HG03432 (cell line): Measurements from ENCODE around the gene WDR5.

Experiments used
- ATAC-seq: cut with Tn5 transposase; IDR thresholded peaks from one replicate; pipeline ENCODE4 v1.9.1; 2021; ENCODE audit warnings: mild to moderate bottlenecking, moderate library complexity; ENCODE audit not compliant: unreplicated experiment

Gene WDR5

DNA sequence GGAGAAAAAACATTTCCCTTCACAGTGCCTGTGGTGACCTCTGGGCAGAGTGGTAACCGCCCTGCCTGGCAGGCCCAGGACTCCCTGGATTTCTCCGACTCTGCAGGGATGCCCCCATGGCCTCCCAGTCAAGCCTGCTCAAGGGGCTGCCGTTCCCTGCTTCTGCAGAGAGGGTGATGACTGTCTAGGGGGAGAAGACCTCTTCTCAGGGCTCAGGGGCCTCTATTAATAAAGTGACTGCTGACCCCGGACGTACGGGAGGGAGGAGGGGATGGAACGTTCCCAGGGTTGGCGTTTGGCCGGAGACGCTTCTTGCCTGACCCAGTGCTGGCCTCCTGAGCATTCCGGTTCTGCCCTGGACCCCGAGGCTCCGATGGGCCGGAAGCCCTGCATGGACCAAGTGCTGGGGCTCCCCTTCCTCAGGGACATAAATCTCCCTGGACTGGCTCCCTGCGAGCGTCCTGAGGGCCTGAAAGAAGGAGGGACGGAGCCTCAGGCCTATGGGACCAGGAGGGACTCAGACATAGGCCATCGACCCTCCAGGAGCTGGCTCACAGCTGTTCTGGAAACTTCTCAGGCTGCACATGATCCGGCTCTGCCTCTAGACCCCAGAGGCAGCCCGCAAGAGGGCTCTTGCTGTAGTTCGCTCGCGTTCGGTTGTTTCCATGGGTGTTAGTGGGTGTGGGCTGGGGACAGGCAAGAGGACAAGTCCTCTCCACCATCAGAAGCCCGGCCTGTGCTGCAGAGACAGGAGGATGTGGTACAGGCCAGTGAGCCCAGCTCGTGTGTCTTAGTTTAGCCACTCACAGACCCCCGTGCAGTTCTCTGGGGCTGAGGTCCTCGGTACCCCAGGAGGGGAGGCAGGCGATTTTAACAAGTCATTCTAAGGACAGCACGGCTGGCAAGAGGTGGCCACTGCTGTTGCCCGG is 36.6 kb downstream of the WDR5 start:
- ATAC-seq = no peak

DNA sequence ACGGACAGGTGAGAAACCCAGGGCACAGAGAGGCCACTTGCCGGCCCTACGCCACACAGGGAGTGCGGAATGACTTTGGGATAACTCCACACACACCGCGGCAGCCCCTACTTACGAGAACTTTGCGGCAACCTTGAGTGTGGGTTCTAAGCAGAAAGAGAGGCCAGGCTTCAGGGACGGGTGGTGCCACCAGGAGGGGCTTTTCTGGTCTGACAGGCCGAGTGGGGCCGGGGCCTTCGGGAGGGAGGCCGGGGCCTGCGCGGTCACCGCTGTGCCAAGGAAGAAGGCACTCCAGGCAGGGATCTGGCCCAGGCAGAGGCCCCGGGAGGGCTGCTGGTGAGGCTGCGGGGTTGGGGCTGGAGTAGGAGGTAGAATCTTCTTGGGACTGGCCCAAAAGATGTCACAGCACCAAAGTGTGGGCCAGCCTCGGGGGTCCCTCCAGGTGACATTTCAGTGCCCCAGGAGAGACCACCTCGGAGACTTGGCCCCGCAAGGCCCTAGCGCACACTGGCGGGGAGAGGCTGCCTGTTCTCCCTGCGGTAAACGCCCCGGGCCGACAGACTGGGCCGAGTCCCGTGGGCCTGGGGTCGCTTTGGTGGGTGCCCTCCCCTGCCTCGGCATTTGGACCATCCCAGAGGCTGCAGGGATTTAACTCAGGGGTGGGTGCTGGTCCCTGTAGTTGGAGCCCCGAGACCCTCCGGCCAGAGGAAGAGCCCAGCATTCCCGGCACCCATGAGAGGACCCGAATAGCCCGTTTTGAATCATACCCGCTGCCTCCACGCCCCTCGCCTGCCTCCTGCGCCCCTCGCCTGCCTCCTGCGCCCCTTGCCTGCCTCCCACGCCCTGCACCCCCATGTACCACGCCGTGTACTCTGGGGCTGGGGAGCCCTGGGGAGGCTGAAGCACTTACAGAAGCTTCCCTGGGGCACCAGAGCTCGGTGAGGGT is 37.5 kb downstream of the WDR5 start:
- no peak for ATAC-seq

DNA sequence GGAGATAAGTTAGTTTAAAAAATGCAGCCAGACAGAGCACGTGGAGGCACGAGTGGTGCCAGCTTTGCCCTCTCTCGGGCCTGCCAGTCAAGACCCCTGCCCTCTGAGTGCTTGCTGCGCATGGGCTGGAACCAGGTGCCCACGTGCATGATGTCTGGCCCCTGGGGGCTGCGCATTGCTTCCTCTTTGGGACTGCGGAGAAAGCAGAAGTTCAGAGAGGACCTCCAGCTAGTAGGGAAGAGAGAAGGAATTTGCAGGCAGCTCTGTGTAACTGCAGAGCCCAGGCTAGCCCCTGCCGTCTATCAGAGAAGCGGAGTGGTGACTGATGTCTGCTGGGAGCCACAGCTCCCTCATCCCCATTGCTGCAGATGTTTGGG is 38.2 kb downstream of the WDR5 start:
- no peak for ATAC-seq

DNA sequence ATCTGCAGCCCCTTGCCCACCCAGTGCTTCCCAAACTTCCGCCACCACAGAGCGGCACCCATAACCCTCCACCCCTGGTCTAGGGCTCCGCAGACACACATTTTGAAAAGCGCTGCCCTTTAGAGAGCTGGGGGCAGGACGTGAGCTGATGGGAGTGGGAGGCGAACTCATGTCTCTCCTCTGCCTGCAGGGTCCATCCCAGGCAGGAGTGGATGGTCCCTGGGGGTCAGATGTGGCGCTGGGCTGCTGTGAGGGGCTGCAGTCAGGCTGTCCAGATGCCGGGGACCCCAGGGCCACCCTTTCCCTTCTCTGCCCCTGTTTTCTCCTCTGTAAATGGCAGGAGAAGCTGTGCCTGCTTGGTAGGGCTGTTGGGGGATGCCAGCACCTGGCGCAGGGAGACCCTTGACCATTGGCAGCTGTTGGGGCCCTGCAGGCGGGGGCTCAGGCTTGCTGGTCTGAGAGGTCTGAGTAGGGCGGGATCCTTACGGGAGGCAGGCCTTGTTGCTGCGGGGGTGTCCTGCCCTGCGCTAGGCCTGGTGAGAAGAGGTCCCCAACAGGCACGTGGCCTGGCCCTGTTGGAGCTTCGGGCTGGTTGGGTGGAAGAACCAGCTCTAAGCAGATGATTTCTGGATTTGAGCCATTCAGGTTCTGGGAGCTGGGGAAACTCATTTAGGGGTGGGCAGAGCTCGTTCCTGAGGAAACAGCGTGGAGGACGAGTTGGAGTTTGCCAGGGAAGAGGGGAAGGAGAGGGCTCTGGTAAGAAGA is 38.8 kb downstream of the WDR5 start:
- ATAC-seq = no peak

DNA sequence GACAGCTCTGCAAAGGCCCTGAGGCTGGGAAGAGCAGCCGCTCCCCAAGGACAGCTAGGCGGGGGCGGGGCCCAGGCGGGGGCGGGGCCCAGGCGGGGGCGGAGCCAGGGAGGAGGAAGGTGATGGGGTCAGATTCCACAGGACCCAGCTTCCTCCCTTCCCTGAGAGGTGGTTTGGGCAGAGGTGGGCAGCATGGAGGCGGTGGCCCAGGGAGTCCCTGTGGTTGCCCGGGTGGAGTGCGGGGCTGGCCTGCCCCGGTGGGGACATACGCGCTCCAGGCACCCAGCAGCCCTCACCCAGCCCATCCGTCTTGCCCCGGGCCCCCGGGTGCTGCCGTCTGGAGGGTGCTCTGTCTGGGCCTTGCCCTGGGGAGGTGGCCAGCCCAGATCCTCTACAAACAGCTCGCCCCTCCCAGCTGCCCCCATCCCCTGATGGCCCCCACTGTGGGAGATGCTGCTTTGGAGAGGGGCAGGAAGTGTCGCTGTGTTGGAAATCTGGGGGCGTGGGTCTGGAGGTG is 39.5 kb downstream of the WDR5 start:
- no peak for ATAC-seq

DNA sequence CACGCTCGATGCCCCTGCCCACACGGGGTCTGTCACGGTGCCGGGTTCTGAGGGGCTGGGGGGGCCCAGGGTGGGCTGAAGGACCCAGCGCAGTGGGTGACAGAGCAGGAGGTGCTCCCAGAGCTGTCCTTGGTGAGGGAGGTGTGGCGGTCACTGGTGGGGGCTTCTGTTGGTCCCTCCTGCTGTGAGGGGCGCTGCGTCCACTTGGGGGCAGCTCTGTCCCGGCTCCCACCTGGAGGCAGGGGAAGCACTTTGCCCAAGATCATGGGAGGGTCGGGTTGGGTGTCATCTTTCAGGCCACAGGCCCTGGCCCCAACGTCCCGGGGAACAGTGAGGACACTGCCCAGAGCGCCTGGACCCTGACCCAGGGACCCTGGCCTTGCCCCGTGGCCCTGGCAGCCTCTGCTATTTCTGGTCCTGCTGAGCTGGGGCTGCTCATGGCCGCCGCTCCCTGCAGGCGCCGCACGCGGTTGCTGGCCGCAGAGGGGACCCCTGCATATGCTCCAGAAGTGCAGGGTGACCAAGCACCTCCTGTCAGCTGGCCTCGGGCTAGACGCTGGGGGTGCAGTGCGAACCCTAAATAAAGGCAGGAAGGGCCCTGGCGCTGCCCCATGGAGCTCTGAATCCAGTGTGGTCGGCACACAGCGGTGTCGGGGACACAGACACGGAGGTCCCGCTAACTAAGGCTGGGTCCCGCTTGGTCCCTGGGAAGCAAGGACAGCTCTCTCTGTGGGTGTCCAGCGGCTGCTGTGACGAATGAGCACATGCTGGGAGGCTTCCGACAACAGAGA is 40.1 kb downstream of the WDR5 start:
- ATAC-seq = no peak

DNA sequence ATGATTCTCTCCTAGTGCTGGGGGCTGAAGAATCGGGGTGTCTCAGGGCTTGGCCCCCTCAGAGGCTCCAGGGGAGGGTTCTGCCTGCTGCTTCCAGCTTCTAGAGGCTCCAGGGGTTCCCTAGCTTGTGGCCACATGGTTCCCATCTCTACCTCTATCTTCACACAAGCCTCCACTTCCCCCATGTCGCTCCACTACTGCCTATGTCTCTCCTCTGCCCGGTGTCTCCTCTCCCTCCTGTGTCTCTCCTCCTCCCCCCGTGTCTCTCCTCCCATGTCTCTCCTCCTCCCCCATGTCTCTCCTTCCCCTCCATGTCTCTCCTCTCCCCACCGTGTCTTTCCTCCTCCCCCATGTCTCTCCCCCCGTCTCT is 40.7 kb downstream of the WDR5 start:
- no peak for ATAC-seq

DNA sequence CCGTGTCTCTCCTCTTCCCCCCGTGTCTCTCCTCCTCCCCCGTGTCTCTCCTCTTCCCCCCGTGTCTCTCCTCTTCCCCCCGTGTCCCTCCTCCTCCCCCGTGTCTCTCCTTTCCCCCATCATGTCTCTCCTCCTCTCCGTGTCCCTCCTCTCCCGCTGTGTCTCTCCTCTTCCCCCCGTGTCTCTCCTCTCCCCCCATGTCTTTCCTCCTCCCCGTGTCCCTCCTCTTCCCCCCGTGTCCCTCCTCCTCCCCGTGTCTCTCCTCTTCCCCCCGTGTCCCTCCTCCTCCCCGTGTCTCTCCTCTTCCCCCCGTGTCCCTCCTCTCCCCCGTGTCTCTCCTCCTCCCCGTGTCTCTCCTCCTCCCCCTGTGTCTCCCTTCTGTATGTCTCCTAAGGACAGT is 41.3 kb downstream of the WDR5 start:
- ATAC-seq = no peak

DNA sequence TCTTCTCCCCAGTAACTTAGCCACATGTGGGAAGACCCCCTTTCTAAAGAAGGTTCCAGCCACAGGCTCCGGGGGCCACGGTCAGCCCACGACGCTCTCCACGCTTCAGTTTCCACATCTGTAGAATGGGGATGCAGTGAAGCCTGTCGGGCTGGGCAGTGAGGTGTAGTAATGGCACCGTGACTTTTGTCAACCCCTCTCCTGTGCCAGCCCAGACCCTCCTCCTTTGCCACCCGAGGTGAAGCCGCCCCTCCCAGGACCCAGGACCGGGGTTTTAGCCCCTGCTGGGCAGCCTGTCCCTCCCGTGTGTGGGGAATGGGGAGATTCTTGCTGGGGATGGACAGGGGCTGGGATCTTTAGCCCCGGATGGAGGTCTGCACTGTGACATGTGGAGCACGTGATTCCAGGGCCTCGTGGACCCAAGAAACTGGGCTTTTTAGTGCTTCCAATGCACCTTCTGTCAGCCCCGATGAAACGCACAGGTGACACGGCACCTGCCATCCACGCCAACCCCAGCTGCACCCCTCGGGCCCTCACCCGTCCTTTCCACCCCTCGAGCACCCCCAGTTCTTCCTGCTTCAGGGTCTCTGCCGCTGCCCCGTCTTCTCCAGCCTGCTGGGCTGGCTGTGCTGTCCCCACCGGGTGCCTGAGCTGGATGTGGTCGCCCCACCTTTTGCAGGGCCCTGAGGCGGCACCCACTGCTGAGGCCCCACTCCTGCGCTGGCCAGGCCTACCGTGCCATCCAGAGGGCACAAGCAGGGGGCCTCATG is 41.9 kb downstream of the WDR5 start:
- ATAC-seq = no peak

DNA sequence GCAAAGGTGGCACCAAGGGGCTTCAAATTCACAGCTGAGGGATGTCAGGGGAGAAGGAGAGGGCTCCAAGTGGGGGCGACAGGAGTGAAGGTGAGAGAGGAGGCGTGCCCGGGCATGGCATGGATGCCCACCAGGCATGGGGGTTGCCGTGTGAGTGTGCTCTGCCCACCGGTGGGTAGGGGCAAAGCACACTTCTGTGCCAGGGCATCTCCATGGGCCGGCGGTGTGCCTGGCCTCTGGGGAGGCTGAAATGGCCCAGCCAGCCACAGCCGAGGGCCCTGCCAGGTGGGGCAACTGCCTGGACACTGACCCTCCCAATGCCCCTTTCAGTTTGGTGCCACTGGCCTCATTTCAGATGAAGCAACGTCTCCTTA is 42.5 kb downstream of the WDR5 start:
- ATAC-seq = no peak

DNA sequence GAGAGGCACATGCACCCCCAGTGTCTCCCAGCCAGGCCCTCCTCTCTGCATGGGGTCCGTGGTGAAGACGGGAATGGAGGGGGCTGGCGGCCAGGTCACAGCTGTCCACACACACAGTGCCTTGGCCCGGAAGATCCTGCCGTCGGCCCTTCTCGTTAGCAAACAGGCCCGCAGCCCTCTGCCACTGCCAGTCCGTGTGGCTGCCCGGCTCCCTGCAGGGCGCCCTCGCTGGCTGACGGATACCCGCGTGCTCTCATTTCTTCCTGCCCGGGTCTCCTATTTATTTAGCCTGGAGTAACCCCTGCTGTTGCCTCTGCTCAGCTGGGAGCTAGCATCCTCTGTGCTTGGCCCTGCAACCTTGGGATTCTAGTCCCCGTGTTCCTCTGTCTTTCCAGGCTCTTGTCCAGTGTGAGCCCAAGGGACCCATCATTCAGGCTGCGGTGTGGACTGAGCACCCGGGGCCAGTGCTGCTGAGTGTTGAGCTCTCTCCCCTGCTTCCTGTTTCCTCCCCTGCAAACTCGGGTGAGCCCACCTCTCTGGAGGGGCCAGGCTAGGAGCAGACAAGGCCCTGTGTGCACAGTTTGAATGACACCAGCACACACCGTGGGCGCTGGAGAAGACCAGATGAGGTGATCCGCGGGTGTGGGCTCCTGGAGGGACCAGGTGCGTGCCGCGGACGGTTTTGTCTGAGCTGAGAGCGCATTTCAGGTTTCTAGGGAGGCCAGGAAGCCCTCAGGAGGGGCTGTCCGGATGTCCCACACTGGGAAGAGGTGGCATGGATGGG is 43.1 kb downstream of the WDR5 start:
- ATAC-seq = no peak

DNA sequence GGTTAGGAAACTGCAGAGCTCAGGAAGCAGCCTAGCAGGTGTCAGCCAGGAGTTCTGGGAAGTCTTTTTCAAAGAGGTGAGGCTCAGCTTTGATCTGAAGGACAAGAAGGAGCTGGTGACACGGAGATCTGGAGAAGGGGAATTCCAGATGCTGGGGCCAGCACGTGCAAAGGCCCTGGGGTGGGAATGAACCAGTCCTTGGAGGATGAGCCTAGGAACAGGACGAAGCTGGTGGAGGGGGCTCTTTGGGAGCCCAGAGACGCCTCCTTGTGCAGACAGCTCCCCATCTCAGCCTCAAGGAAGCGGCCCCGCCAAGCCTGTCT is 43.7 kb downstream of the WDR5 start:
- ATAC-seq = no peak

DNA sequence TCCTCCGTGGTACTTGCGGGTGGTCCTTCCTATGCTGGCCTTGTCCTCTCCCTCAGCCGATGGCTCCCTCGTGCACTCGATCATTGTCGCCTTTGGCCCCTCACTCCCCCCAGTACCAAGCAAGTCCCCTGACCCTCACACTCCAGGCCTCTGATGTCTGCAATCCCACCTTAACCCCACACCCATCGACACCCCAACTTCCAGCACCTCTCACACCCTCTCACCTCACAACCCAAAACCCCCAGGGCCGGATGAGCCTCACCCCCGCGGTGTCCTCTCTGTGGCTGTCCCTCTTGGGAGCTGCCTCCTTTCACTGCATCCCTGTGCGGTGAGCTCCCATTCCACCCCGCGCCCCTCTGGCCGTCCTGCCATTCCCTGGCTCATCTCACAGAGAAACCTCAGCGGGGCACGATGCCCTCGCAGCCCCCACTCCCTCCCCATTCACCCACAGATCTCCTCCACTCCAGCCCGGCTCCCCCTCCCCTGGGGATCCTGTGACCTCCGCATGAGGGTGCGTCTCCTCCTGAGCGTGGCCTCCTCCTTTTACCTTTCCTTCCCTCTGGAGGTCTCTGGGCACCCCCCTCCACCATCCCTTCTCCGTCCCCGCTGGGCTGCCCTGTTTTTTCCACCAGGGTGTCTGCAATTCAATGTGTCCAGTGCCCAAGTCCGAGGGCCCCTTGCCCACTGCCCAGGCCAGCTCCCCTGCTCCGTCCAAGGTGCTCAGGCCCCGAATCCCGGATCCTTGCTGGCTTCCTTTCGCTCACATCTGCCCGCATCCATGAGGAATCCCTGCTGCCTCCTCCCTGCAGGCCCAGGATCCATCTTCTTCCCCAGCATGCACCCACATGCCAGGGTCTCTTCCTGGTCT is 44.3 kb downstream of the WDR5 start:
- no peak for ATAC-seq

DNA sequence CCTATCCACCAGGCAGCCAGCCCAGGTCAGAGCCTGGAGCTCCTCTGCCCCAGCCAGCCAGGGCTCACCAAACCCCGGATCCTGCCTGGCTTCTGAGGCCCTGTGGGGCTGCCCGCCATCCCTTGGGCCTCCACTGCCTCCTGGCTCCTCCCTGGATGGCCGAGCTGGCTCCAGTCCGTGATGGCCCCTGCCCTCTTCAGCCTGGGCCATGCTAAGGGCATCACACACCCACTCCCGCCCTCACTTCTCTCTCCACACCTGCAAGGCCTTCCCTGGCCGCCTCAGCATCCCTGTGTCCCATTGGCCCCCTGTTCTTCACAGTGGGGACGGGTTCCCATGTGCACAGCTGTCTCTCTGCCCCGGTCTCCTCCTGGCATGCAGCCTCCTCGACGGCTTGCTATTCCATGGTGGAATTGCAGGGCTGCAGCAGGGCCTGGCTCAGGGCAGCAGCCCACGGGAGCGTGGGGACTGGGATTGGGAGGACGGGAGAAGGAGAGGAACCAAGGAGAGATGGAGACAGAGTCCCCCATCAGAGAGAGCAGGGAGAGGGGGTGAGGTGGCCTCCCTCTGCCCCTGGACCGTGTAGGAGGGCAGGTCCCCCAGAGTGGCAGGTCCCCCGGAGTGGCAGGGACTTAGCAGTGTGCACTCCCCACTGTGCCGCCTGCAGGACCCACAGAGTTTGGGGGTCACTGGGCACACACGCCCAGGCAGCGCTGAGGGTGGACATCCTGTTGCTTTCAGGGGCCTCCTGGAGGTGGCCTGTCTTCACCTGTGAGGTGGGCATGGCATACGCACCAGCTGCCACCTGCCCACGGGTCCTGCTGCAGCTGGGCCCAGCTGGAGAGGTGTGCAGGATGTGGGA is 45.1 kb downstream of the WDR5 start:
- ATAC-seq = no peak

DNA sequence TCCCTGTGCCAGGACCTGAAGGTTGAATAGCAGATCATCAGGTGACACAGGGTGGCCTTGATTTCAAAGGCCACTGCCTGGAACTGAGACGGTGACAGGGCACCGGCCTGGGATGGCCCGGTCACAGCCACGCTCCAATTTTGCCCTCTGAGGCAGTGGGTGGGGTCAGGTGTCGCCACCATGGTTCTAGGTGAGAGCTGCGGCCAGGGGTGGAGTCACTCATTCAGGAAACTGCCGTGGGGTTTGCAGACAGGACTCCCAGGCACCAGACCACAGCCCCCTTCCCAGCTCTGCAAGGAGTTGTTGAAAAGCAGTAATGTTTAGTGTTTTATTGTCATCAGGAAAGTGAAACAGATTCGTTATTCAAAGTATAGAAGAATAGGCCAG is 45.8 kb downstream of the WDR5 start:
- ATAC-seq = no peak

DNA sequence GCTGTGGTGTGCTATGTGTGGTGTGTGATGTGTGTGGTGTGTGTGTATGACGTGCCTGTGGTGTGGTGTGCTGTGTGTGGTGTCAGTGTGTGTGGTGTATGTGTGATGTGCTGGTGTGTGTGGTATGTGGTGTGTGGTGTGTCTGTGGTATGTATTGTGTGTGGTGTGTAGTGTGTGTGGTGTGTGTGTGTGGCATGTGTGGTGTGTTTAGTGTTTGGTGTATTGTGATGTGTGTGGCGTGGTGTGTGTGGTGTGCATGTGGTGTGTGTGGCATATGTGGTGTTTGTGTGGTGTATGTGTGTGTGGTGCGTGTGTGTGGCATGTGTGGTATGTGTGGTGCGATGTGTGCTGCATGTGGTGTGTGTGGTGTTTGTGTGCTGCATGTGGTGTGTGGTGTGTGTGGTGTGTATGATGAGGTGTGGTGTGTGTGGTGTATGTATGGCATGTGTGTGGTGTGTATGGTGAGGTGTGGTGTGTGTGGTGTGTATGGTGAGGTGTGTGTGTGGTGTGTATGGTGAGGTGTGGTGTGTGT is 46.7 kb downstream of the WDR5 start:
- no peak for ATAC-seq

DNA sequence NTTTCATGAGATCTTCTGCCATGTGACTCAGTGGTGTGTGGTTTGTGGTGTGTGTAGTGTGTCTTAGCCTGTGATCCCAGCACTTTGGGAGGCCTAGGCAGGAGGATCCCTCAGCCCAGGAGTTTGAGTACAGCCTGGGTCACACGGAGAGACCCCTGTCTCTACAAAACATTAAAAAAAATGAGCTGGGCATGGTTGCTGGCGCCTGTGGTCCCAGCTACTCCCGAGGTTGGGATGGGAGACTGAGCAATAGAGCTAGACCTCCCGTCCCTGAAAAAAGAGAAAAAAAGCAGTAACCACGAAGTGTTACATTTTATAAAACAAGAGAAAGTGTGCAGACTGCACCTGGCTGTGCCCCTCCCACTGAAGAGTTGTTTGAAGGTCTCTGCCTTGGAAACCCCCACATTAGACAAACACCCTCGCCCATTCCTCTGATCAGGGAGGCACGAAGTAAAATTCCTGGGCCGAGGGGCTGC is 49.7 kb downstream of the WDR5 start:
- ATAC-seq = no peak
